ENCODE data around the gene DENND2A.

Gene DENND2A

DNA sequence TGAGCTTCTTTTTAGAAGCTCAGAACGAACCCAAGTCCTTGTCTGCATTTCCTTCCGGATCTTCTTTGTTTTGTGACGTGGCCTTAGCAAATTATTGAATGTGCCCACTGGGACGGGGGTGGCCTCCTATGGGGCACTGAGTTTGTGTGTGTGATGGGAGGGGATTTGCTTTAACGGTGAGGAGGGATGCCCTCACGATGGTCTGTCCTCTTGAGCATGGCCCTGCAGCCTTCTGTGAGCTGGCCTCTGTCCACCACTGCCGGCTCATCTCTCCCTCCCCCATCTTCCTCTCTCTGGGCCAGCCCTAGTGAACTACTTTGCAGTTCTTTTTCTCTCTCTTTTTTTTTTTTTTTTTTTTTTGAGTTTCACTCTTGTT, 98.4 kb downstream of the DENND2A start:
- H3K4me2 ChIP-seq = no peak overlapping the region
- no peak overlapping the region for H2AFZ ChIP-seq (ENCODE audit: low read depth)

DNA sequence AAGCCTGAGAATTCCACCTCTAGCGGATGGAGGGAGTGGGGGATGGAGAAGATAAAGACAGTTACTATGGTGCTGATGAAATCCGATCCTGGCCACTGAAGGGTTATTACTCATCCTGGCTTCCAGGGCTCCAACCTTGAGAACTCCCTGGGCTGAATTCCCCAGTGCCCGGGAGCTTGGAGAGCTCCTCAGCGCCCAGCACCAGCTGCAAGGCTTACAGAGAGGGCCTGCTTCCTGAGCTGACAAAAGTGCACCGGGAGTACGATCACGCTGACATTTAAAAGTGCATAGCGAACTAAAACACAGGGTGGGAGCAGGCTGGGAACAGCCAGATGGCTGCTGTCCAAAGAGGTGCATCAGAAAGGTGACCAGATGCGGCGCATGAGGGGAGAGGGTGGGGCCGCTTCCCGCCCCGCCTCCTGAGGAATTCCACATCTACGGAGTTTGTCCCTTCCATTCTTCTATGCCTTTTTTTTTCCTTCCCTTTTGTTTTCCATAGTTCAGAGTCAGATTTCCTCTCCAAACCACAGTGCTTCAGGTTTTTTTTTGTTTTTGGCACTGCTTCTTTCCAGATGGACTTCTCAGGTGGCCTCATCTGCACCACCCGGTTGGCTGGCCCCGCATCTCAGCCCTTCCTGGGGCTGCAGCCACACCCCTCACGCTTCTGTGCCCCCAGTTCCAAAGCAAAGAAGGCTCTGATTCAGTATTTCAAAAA, 98.9 kb downstream of the DENND2A start:
- Histone ChIP-seq H3K36me3 (ENCODE audit: insufficient read depth) (no peaks in the 10 kb centered on the region), H4K20me1 (ENCODE audit: insufficient read depth) (no peaks in the 10 kb centered on the region), H3K4me2 (no peak overlapping the region), H3K79me2 (ENCODE audit: insufficient read depth, low read depth) (no peaks in the 10 kb centered on the region), H3K27me3 (ENCODE audit: insufficient read depth, low read depth) (no peaks in the 10 kb centered on the region), H3K27ac (no peak overlapping the region), H2AFZ (ENCODE audit: low read depth) (no peak overlapping the region), H3K4me3 (IDR thresholded peaks at IDR 0.05; ENCODE audit: insufficient read depth, low read depth, low read length) (no peak overlapping the region), H3K9ac (no peak overlapping the region), H3K4me1 (ENCODE audit: low read depth, poor library complexity, severe bottlenecking) (no peaks in the 10 kb centered on the region)
- TF ChIP-seq, protein P1, sequence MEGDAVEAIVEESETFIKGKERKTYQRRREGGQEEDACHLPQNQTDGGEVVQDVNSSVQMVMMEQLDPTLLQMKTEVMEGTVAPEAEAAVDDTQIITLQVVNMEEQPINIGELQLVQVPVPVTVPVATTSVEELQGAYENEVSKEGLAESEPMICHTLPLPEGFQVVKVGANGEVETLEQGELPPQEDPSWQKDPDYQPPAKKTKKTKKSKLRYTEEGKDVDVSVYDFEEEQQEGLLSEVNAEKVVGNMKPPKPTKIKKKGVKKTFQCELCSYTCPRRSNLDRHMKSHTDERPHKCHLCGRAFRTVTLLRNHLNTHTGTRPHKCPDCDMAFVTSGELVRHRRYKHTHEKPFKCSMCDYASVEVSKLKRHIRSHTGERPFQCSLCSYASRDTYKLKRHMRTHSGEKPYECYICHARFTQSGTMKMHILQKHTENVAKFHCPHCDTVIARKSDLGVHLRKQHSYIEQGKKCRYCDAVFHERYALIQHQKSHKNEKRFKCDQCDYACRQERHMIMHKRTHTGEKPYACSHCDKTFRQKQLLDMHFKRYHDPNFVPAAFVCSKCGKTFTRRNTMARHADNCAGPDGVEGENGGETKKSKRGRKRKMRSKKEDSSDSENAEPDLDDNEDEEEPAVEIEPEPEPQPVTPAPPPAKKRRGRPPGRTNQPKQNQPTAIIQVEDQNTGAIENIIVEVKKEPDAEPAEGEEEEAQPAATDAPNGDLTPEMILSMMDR (conservative IDR thresholded peaks at IDR 0.05; ENCODE audit: low read depth, low read length) = no peak

More for the DNA sequence above, 98.4 kb downstream of the DENND2A start:
- Histone ChIP-seq H3K4me1 (ENCODE audit: low read depth, poor library complexity, severe bottlenecking) (no peaks in the 10 kb centered on the region), H3K79me2 (ENCODE audit: insufficient read depth, low read depth) (no peaks in the 10 kb centered on the region), H3K36me3 (ENCODE audit: insufficient read depth) (no peaks in the 10 kb centered on the region), H3K9ac (no peak overlapping the region), H4K20me1 (ENCODE audit: insufficient read depth) (no peaks in the 10 kb centered on the region), H3K27me3 (ENCODE audit: insufficient read depth, low read depth) (no peaks in the 10 kb centered on the region), H3K4me3 (IDR thresholded peaks at IDR 0.05; ENCODE audit: insufficient read depth, low read depth, low read length) (no peak overlapping the region), H3K27ac (no peak overlapping the region)
- TF ChIP-seq, protein P1 (conservative IDR thresholded peaks at IDR 0.05; ENCODE audit: low read depth, low read length) = no peak

DNA sequence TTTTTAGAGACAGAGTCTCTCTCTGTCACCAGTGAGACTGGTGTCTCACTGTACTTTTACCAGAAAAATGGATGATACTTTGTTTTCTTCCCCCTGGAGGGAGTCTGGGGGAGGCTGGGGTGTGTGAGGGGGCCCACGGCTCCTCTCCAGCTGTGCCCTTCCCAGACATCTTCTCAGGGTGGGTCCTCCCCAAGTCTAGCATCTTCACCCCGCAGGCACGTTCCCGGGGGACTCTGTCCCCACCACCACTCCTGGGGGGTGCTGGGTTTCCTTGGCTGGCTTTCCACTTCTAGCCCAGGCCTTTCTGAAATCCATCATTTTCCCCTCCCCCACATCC, 99.5 kb downstream of the DENND2A start:
- H3K4me3 ChIP-seq (IDR thresholded peaks at IDR 0.05; ENCODE audit: insufficient read depth, low read depth, low read length) = no peak overlapping the region
- TF ChIP-seq, protein P1 (conservative IDR thresholded peaks at IDR 0.05; ENCODE audit: low read depth, low read length) = no peak
- H3K4me1 ChIP-seq (ENCODE audit: low read depth, poor library complexity, severe bottlenecking) = no peaks in the 10 kb centered on the region
- no peaks in the 10 kb centered on the region for H3K27me3 ChIP-seq (ENCODE audit: insufficient read depth, low read depth)
- H3K27ac ChIP-seq = no peak overlapping the region
- no peaks in the 10 kb centered on the region for H3K79me2 ChIP-seq (ENCODE audit: insufficient read depth, low read depth)
- no peaks in the 10 kb centered on the region for H3K36me3 ChIP-seq (ENCODE audit: insufficient read depth)
- H4K20me1 ChIP-seq (ENCODE audit: insufficient read depth) = no peaks in the 10 kb centered on the region
- H3K4me2 ChIP-seq = no peak overlapping the region
- no peak overlapping the region for H3K9ac ChIP-seq
- H2AFZ ChIP-seq (ENCODE audit: low read depth) = no peak overlapping the region

DNA sequence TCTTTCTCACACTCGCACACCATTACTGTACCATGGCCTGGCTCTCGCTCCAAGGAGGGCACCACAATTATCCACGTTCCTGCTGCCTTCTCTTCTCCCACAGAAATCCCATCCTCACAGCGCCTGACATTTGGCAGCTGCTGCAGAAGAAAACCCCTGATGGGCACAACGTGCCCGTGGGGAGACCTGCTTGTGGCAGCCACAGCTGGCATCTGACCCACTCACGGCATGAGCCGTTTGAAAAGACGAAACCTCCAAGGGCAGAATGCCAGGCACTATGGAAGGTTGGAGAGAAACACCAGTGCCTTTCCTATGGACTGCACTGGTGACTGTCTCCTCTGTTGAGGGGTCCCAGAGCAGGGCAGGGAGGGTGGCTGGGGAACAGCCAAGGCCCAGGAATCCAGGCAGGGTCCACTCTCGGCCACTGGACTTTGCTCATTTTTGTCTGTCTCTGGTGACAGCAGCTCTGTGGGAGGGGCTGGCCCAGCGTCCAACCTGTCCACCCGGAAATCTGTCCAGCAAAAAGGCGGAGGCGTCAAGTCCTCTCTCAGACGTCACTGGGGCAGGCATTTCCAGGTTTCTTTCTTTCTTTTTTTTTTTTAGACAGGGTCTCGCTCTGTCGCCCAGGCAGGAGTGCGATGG, 100.4 kb downstream of the DENND2A start:
- Histone ChIP-seq H4K20me1 (ENCODE audit: insufficient read depth) (no peaks in the 10 kb centered on the region), H2AFZ (ENCODE audit: low read depth) (no peak overlapping the region), H3K4me3 (IDR thresholded peaks at IDR 0.05; ENCODE audit: insufficient read depth, low read depth, low read length) (no peak overlapping the region), H3K4me2 (no peak overlapping the region), H3K79me2 (ENCODE audit: insufficient read depth, low read depth) (no peaks in the 10 kb centered on the region), H3K27ac (no peak overlapping the region), H3K36me3 (ENCODE audit: insufficient read depth) (no peaks in the 10 kb centered on the region), H3K4me1 (ENCODE audit: low read depth, poor library complexity, severe bottlenecking) (no peaks in the 10 kb centered on the region), H3K27me3 (ENCODE audit: insufficient read depth, low read depth) (no peaks in the 10 kb centered on the region), H3K9ac (no peak overlapping the region)
- TF ChIP-seq, protein P1 (conservative IDR thresholded peaks at IDR 0.05; ENCODE audit: low read depth, low read length) = no peak

Measured in KMS-11 (cell line).